Activated CD4-positive, alpha-beta T cell treated with anti-CD3 and anti-CD28 coated beads for 36 hours (primary cell): Measurements from ENCODE around the gene TMEM145. TPM values are rescaled to one million over a fixed set of nuclear protein-coding genes. Genes with fewer than 3 reads are reported as not detected.

Source experiments
- ATAC-seq: fragments of 200-7000 bp; cut with Tn5 transposase; one replicate; pipeline ENCODE4 v1.10.0; 2021; ENCODE audit warnings: mild to moderate bottlenecking, moderate library complexity
- CTCF ChIA-PET: fragments of 350-600 bp; sonication (Branson Sonifier 250); formaldehyde crosslinking; loops from one replicate; lab custom pipeline; 2021; ENCODE audit warnings: antibody characterized with exemption; lab: Charles Lee
- POLR2A ChIA-PET: fragments of 350-600 bp; sonication (Branson Sonifier 250); formaldehyde crosslinking; loops from one replicate; lab custom pipeline; 2021; ENCODE audit warnings: antibody characterized with exemption, inconsistent platforms; lab: Charles Lee
- DNase-seq: peaks from one replicate; pipeline ENCODE4 v3.0.0-alpha.2; 2020
- H3K27ac Mint-ChIP-seq: one replicate; pipeline ENCODE4 v1.8.0; 2021; ENCODE audit warnings: mixed read lengths
- H3K27me3 Mint-ChIP-seq: one replicate; pipeline ENCODE4 v1.8.0; 2021; ENCODE audit warnings: mixed read lengths
- H3K36me3 Mint-ChIP-seq: one replicate; pipeline ENCODE4 v1.8.0; 2021; ENCODE audit warnings: low read depth, mixed read lengths
- H3K4me1 Mint-ChIP-seq: one replicate; pipeline ENCODE4 v1.8.0; 2021; ENCODE audit warnings: mixed read lengths
- H3K4me3 Mint-ChIP-seq: one replicate; pipeline ENCODE4 v1.8.0; 2021; ENCODE audit warnings: mild to moderate bottlenecking, moderate library complexity, mixed read lengths
- H3K9me3 Mint-ChIP-seq: one replicate; pipeline ENCODE4 v1.8.0; 2021; ENCODE audit warnings: low read depth, mixed read lengths
- intact Hi-C, 2 experiments: fragments of 100-400 bp; cut with DNase I in 1 of 2; cut with micrococcal nuclease in 1 of 2; formaldehyde crosslinking; loops; one replicate each; pipeline versions ENCODE4 v1.14.2 to v1.15.1; 2022 to 2024; cut with DNase I, micrococcal nuclease
- total RNA-seq, 2 experiments: library from RNA; stranded (reverse); gene quantifications; one replicate each; pipeline ENCODE4 v1.2.3, GENCODE V29; 2021

The TMEM145 gene
- total RNA-seq, 2 experiments from 2014 or later = 0.53 to 0.69 TPM

DNA sequence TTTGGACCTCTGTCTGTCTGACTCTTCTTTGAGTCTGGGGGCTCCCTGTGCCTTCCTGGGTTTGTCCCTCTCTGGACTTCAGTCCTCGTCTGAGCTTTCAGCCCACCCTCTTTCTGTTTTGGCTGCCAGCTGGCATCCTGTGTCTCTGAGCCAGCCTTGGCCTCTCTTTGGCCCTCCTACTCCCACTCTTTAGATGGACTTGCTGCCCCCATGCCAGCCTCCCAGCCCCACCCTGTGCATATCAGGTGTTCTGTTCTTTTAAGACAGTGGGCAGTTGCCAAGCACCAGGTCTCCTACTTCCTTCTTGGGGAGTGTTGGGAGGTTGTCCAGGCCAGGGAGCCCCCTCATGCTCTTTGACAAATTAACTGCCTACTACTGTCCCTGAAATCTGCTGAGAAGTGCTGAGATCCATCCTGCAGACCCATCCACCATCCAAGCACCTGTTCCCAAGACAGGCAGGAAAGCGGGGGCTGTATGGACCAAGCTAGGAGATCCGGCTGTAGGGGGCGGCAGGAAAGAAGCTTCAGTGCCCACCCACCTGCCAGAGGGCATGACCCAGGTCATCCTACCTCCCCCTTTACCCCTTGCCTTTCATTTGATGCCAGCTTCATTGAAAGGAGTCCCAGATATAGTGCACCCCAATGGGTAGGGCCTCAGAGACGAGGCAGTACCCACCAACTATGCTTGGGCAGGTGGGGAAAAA, 34.5 kb upstream of the TMEM145 start:
- POLR2A ChIA-PET = interaction anchor here (1.7 to 2.3 kb wide), 3 partner anchors 9 to 36 kb away, joined by 6 to 26 read pairs (median 10); partner anchors contain the start of genes CIC and GSK3A
- Mint-ChIP-seq H3K4me1 (peaks cover 61% of the 10 kb centered on the region), H3K36me3 (peaks cover 18% of the 10 kb centered on the region), H3K9me3 (no peaks in the 10 kb centered on the region), H3K27ac (peak overlapping the region; percentile 89), H3K27me3 (no peaks in the 10 kb centered on the region), H3K4me3 (no peak overlapping the region)
- CTCF ChIA-PET = interaction anchor here (0.9 to 2.7 kb wide), 12 partner anchors 8 to 200 kb away, joined by 3 to 50 read pairs (median 6); partner anchors contain the start of genes CIC, ERF, GSK3A and ZNF526
- intact Hi-C loops = loop anchor here in 1 of 2 experiments (1.0 kb wide), 1 partner anchor 8 kb away; no protein-coding TSS in a partner anchor
- ATAC-seq (no peak), DNase-seq (no peak)

DNA sequence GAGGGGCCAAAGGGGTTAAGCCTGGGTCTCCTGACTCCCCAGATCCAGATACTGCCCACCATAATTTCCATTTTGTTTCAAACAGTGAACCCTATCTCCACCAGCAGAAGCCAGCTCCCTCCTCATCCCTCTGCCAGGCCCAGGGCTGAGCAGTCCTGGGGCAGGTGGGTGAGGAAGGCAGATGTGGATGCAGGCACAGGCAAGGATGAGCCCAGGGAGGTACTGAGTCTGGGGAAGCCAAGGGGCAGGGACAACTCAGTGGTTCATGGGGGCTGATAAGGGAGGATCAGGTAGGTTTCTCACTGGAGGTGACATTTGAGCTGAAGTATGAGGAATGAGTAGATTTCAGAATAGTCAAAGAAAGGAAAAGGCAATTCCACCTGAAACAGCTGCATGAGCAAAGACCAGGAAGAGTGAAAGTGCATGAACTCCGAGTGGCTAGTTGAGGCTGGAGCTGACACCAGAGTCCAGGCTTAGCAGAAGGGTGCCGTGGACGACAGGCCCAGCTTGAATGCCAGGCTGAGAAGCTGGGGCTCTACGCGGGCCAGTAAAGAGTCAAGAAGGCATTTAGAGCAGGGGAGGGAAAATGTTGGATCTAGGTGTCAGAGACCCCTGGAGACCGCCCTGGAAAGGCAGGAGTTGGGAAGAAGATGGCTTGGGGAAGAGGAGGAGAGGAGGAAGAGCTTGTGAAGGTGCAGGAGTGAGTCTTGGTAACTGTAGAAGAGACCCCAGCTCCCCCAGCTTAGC, 33.8 kb upstream of the TMEM145 start:
- intact Hi-C loops = loop anchor here in 1 of 2 experiments (1.0 kb wide), 1 partner anchor 9 kb away; no protein-coding TSS in a partner anchor
- ChIA-PET CTCF (interaction anchor here (0.6 to 2.7 kb wide), 17 partner anchors 9 to 203 kb away, joined by 3 to 50 read pairs (median 4); partner anchors contain the start of genes CIC, ERF, GSK3A and ZNF526), POLR2A (interaction anchor here (1.0 to 2.3 kb wide), 5 partner anchors 9 to 36 kb away, joined by 3 to 26 read pairs (median 8); partner anchors contain the start of genes CIC, GSK3A and PRR19)
- Mint-ChIP-seq H3K4me3 (no peak overlapping the region), H3K27me3 (no peaks in the 10 kb centered on the region), H3K9me3 (no peaks in the 10 kb centered on the region), H3K27ac (peak overlapping the region; percentile 89), H3K36me3 (peaks cover 14% of the 10 kb centered on the region), H3K4me1 (peaks cover 61% of the 10 kb centered on the region)
- no peak for ATAC-seq
- no peak for DNase-seq

DNA sequence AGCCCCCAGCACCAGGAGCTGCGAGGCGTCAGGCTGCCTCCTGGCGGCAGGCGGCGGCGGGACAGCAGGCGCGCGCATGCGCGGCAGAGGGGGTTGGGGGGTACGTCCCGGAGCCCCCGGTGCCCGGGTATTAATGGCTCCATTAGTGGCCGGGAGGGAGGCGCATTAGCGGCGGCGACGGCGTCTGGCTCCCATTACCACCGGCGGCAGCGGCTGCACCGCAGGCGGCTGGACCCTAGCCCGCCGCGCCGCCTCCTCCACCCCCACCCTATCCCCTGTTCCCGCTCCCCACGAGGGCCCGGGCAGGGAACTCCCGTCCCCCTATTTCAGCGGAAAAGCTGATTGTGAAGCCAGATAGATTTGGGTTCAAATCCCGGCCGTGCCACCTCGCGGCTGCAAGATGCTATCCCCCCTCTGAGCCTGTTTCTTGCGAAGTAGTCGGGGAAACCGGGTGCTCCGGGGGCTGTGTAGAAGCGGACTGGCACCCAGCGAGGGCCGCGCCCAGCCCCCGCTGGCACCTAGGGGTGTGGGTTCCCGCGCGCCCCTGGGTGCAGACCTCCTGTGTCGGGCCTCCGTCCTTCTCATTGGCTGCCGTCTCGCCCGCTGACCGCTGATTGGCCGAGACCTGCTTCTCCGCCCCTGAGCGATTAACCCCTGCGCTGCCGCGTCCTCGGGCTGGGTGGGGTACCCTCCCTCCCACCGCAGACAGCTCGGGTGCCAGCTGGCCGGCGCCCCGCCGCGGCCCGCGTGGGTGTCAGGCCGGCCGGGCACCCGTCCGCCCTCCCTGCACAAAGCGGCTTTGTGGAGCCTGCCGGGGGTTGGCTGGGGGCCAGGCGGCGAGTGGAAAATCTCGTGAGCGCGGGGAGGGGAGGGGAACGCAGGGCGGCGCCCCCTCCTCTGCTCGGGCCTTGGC, 33.0 kb upstream of the TMEM145 start:
- POLR2A ChIA-PET = interaction anchor here (1.0 to 2.3 kb wide), 5 partner anchors 10 to 37 kb away, joined by 3 to 26 read pairs (median 8); partner anchors contain the start of genes CIC, GSK3A and PRR19
- intact Hi-C loops = loop anchor here (1.0 to 5.0 kb wide), 9 partner anchors 10 to 1018 kb away; partner anchors contain the start of genes ARHGEF1 (in 1 of the 2), HNRNPUL1 (in 1 of the 2) and ZNF574 (in 1 of the 2)

DNA sequence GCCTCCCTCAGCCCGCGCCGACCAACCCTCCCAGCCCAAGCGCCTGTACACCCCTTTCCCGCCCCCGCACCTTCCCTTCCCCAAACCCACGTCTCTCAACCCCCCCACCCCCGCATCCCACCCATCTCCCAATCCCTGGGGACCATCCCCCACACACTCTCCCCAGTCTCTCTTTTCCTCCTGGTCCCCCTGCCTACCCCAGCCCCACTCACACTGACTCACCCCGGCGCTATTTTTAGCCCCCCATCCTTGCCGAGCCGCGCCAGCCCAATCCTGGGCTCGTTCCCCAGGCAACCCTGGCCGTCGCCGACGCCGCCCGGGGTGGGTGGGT, 32.3 kb upstream of the TMEM145 start:
- Mint-ChIP-seq H3K4me1 (peaks cover 59% of the 10 kb centered on the region), H3K36me3 (peaks cover 9% of the 10 kb centered on the region), H3K4me3 (no peak overlapping the region), H3K27me3 (no peaks in the 10 kb centered on the region), H3K27ac (no peak overlapping the region), H3K9me3 (no peaks in the 10 kb centered on the region)
- ATAC-seq (no peak), DNase-seq (no peak)
- ChIA-PET CTCF (interaction anchor here (2.5 to 2.7 kb wide), 2 partner anchors 11 to 36 kb away, joined by 8 to 50 read pairs; partner anchors contain the start of gene GSK3A), POLR2A (interaction anchor here (2.3 kb wide), 3 partner anchors 11 to 38 kb away, joined by 8 to 26 read pairs (median 10); partner anchors contain the start of genes CIC and GSK3A)
- intact Hi-C loops = loop anchor here (1.0 to 5.0 kb wide), 8 partner anchors 12 to 1018 kb away; partner anchors contain the start of genes ARHGEF1 (in 1 of the 2), HNRNPUL1 (in 1 of the 2) and ZNF574 (in 1 of the 2)

More for the DNA sequence above, 33.0 kb upstream of the TMEM145 start:
- Mint-ChIP-seq H3K4me3 (no peak overlapping the region), H3K27me3 (no peaks in the 10 kb centered on the region), H3K27ac (peak overlapping the region; percentile 89), H3K36me3 (peaks cover 9% of the 10 kb centered on the region), H3K9me3 (no peaks in the 10 kb centered on the region), H3K4me1 (peaks cover 59% of the 10 kb centered on the region)
- ATAC-seq (peak; percentile 43), DNase-seq (peak; percentile 92)
- CTCF ChIA-PET = interaction anchor here (0.6 to 2.7 kb wide), 16 partner anchors 10 to 204 kb away, joined by 3 to 50 read pairs (median 4); partner anchors contain the start of genes CIC, ERF, GSK3A and ZNF526

DNA sequence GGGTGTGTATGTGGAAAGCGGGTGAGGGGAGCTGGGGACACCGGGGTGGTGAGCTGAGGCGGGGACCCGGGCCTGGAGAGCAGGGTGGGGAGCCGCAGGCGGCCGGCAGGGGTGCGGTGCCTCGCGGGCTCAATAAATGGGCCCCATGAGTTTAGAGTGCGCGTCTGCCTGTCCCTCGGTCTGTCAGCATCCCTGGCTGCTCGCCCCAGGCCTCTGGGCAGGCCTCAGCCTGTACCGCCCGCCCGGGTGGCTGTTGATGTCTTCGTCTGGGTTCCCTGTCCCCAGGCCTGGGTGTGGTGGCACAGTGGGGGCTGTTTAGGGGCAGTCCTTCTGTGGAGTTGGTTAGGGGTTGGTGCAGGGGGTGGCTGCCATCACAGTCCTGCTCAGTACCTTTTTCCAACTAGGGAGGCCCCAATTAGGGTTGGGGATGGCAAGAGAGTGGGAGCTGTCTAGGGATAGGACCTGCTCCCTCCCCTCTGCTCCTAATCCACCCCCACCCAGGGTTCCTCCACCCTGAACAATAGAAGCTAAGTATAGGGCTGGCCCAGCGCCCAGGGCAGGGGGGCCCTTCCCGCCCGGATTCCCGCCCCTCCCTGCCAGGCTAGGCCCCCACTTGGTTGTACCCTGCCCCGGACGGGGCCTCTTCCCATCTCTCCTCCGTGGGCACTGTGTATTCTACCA, 31.8 kb upstream of the TMEM145 start:
- CTCF ChIA-PET = interaction anchor here (2.5 kb wide), 1 partner anchor 11 kb away, joined by 8 read pairs; no protein-coding TSS in a partner anchor
- POLR2A ChIA-PET = interaction anchor here (2.1 to 2.3 kb wide), 2 partner anchors 11 to 36 kb away, joined by 8 to 11 read pairs; no protein-coding TSS in a partner anchor
- Mint-ChIP-seq H3K27me3 (no peaks in the 10 kb centered on the region), H3K27ac (peak overlapping the region; percentile 74), H3K4me3 (no peak overlapping the region), H3K9me3 (no peaks in the 10 kb centered on the region), H3K36me3 (peaks cover 5% of the 10 kb centered on the region), H3K4me1 (peaks cover 59% of the 10 kb centered on the region)
- peak; percentile 61 for DNase-seq
- intact Hi-C loops = loop anchor here (5.0 kb wide), 5 partner anchors 84 to 1019 kb away; partner anchors contain the start of genes ARHGEF1 (in 1 of the 2), HNRNPUL1 (in 1 of the 2) and ZNF574 (in 1 of the 2)
- ATAC-seq = no peak

DNA sequence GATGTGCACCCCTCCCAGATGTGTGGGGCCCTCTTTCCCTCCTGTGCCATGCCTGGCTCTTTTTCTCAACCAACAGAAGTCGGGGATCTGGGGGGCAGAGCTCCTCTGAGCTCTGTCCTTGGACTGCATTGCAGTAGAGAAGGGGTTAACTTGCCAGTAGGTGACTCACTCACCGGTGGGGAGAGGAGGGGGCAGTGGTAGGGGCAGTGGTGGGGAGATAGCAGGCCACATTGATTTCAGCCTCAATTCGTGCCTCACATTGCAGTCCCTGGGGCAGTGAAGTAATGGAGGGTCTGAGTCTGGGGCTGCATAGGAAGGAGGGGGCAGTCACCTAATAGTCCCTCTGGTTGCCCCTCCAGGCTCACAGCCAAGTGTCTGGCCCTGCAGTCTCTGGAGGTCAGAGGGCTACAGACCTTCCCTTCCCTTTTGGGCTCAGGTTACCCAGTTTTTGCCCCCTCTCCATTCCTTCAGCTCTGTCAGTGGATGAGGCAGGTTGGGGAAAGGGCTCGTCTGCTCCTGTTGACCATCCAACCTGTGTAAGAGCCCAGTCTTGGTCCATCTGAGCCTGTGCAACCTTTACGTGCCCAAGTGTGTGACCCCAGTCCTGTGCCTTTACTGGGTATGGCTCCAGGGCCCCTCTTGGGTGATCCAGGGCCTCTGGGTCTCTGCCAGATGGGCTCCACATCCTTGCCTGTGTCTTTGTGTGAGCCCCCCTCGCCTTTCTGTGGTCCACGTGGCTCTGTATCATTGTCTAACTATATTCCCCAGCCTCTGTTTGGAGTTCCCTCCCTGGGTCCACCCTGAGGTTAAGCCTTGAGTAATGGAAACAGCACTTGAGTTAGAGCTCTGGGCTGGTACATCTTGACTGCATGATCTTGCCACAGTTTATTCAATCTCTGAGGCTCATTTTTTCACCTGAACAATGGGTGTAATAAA, 31.0 kb upstream of the TMEM145 start:
- H3K36me3 Mint-ChIP-seq = peaks cover 2% of the 10 kb centered on the region
- ATAC-seq (no peak), DNase-seq (peak; percentile 37)
- no peak overlapping the region for H3K27ac Mint-ChIP-seq
- peaks cover 51% of the 10 kb centered on the region for H3K4me1 Mint-ChIP-seq
- POLR2A ChIA-PET = interaction anchor here (1.3 to 2.1 kb wide), 2 partner anchors 12 to 20 kb away, joined by 4 to 11 read pairs; partner anchors contain the start of gene PAFAH1B3
- intact Hi-C loops = loop anchor here (2.0 to 5.0 kb wide), 6 partner anchors 85 to 1020 kb away; partner anchors contain the start of genes ARHGEF1 (in 1 of the 2), HNRNPUL1 (in 1 of the 2), POU2F2 (in 1 of the 2) and ZNF574 (in 1 of the 2)
- H3K9me3 Mint-ChIP-seq = no peaks in the 10 kb centered on the region
- CTCF ChIA-PET = interaction anchor here (0.7 to 2.5 kb wide), 3 partner anchors 12 to 90 kb away, joined by 3 to 8 read pairs (median 6); no protein-coding TSS in a partner anchor
- H3K27me3 Mint-ChIP-seq = no peaks in the 10 kb centered on the region
- H3K4me3 Mint-ChIP-seq = no peak overlapping the region

DNA sequence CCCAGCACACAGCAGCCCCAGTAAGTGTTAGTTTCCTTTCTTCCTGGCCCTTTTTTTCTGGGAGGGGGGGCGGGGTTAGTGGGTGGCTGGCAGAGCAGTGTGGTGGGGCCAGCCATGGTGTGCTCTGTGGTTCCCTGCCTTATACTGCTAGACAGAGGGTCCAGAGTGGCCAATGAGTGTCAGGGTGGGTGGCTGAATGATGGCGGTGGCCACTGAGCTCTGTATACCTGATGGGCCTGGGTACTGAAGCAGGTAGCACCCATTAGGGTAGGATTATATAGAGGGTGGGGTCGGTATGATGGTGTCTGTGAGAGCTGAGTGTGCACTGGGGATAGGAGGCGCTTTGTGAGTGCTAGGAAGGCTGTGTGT, 30.3 kb upstream of the TMEM145 start:
- CTCF ChIA-PET = interaction anchor here (0.5 to 2.5 kb wide), 4 partner anchors 13 to 207 kb away, joined by 3 to 8 read pairs (median 4); partner anchors contain the start of gene ZNF574
- peaks cover 45% of the 10 kb centered on the region for H3K4me1 Mint-ChIP-seq
- no peaks in the 10 kb centered on the region for H3K27me3 Mint-ChIP-seq

More for the DNA sequence above, 30.3 kb upstream of the TMEM145 start:
- intact Hi-C loops = loop anchor here (1.0 to 5.0 kb wide), 15 partner anchors 15 to 1021 kb away; partner anchors contain the start of genes ERF (in 2 of the 2), ZNF574 (in 2 of the 2), ARHGEF1 (in 1 of the 2) and DEDD2 (in 1 of the 2)
- no peaks in the 10 kb centered on the region for H3K9me3 Mint-ChIP-seq
- POLR2A ChIA-PET = interaction anchor here (1.3 to 2.1 kb wide), 2 partner anchors 12 to 20 kb away, joined by 4 to 11 read pairs; partner anchors contain the start of gene PAFAH1B3
- no peaks in the 10 kb centered on the region for H3K36me3 Mint-ChIP-seq
- DNase-seq (no peak), ATAC-seq (no peak)
- no peak overlapping the region for H3K27ac Mint-ChIP-seq
- H3K4me3 Mint-ChIP-seq = no peak overlapping the region
